ENCODE data around the gene HS3ST1.
"Not testable (repeated sequence)": the region's sequence is repeated elsewhere in the genome, so short reads cannot be mapped to it uniquely, and the experiment has no call there.

The HS3ST1 gene

DNA sequence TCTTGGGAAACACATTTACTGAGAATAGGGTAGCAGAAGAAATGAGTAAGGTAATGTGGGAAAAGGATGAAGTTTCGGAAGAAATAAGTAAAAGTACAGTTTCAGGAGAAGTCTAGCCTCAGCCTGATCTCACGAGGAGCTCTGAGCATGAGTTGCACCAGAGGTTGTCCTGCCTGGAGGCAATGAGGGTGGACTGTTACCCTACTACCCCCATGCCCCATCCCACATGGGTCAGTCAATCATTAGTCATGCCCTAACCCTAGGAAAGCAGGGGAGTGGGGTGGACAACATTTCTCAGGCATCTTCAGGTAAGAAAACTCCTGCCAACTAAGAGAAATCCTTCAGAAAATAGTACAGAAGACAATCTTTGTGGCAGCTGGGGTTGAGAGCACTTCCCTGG lies 35.1 kb downstream of the HS3ST1 start:
- Histone ChIP-seq H3K4me1 (ENCODE audit: control insufficient read depth, insufficient read depth, low read length) (peaks cover 9% of the 10 kb centered on the region), H3K9me3 (ENCODE audit: control insufficient read depth, low read length) (no peaks in the 10 kb centered on the region), H3K9ac (ENCODE audit: low read length) (no peak overlapping the region), H3K27me3 (ENCODE audit: control insufficient read depth, insufficient read depth, low read length) (no peaks in the 10 kb centered on the region), H3K36me3 (ENCODE audit: control insufficient read depth, insufficient read depth, low read length) (no peaks in the 10 kb centered on the region), H3K4me3 (ENCODE audit: low read length) (no peak overlapping the region)

DNA sequence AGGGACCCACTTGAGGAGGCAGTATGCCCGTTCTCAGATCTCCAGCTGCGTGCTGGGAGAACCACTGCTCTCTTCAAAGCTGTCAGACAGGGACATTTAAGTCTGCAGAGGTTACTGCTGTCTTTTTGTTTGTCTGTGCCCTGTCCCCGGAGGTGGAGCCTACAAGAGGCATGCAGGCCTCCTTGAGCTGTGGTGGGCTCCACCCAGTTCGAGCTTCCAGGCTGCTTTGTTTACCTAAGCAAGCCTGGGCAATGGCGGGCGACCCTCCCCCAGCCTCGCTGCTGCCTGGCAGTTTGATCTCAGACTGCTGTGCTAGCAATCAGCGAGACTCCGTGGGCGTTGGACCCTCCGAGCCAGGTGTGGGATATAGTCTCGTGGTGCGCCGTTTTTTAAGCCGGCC lies 44.6 kb downstream of the HS3ST1 start:
- not testable (repeated sequence) for H3K9me3 ChIP-seq (ENCODE audit: control insufficient read depth, low read length); H3K4me1 ChIP-seq (ENCODE audit: control insufficient read depth, insufficient read depth, low read length); H3K36me3 ChIP-seq (ENCODE audit: control insufficient read depth, insufficient read depth, low read length); H3K4me3 ChIP-seq (ENCODE audit: low read length); H3K9ac ChIP-seq (ENCODE audit: low read length); H3K27me3 ChIP-seq (ENCODE audit: control insufficient read depth, insufficient read depth, low read length)

DNA sequence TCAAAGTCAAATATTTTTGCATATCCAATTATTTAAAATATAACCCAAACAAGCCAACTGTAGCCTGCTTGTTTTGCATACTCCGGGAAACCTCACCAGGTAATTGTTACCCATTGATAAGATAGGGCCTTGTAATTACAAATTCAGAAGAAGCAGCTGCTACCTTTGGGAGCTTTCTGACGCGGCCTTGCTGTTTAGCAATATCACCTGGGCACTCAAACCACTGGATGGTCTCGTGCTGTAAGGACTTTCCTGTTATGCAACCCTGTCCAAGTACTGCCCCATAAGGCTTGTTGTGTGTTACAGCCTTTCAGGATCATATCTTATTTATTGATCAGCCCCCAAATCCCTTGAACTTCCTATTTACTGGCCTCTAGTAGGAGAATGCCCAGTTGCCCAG lies 52.1 kb downstream of the HS3ST1 start:
- no peaks in the 10 kb centered on the region for H3K36me3 ChIP-seq (ENCODE audit: control insufficient read depth, insufficient read depth, low read length)
- no peak overlapping the region for H3K4me3 ChIP-seq (ENCODE audit: low read length)
- no peaks in the 10 kb centered on the region for H3K9me3 ChIP-seq (ENCODE audit: control insufficient read depth, low read length)
- no peaks in the 10 kb centered on the region for H3K27me3 ChIP-seq (ENCODE audit: control insufficient read depth, insufficient read depth, low read length)
- no peaks in the 10 kb centered on the region for H3K4me1 ChIP-seq (ENCODE audit: control insufficient read depth, insufficient read depth, low read length)
- H3K9ac ChIP-seq (ENCODE audit: low read length), result no peak overlapping the region

DNA sequence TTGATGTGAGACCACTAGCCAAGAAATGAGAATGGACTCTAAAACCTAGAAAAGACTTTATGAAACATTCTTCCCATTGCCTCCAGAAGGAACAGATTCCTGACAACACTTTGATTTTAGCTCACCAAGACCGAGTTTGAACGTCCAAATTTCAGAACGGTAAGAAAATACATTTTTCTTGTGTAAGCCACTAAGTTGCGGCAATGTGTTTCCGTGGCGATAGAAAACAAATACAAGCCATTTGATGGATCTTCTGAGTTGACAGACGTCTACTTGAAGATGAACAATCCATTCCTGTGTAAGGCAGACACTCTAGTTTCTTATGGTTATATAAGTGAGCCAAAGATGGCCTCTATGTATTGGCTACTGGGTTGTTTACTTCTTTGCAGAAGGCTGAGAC lies 52.5 kb downstream of the HS3ST1 start:
- H3K4me3 ChIP-seq (ENCODE audit: low read length), result no peak overlapping the region
- no peak overlapping the region for H3K9ac ChIP-seq (ENCODE audit: low read length)
- no peaks in the 10 kb centered on the region for H3K9me3 ChIP-seq (ENCODE audit: control insufficient read depth, low read length)
- H3K27me3 ChIP-seq (ENCODE audit: control insufficient read depth, insufficient read depth, low read length), result no peaks in the 10 kb centered on the region
- no peaks in the 10 kb centered on the region for H3K36me3 ChIP-seq (ENCODE audit: control insufficient read depth, insufficient read depth, low read length)
- H3K4me1 ChIP-seq (ENCODE audit: control insufficient read depth, insufficient read depth, low read length), result no peaks in the 10 kb centered on the region

DNA sequence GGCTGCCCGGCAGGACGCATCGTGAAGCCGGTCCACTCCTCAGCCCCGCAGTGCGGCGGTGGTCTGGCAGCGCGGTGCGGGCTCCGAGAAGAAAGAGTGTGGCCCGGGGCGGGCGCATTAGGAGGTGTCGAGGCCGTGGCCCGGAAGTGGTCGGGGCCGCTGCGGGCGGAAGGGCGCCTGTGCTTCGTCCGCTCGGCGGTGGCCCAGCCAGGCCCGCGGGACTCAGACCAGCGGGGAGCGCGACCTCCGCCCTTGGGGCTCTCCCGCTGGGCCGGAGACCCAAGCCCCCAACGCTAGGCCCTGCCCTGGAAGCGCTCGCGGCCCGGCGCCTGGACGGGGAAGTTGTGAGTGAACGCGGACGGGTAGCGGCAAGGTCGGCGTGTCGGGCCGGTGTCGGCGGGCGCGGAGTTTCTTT lies 60.0 kb downstream of the HS3ST1 start:
- no peaks in the 10 kb centered on the region for H3K36me3 ChIP-seq (ENCODE audit: control insufficient read depth, insufficient read depth, low read length)
- peaks cover 2% of the 10 kb centered on the region for H3K27me3 ChIP-seq (ENCODE audit: control insufficient read depth, insufficient read depth, low read length)
- no peak overlapping the region for H3K4me3 ChIP-seq (ENCODE audit: low read length)
- H3K4me1 ChIP-seq (ENCODE audit: control insufficient read depth, insufficient read depth, low read length), result peaks cover 13% of the 10 kb centered on the region
- H3K9me3 ChIP-seq (ENCODE audit: control insufficient read depth, low read length), result no peaks in the 10 kb centered on the region
- no peak overlapping the region for H3K9ac ChIP-seq (ENCODE audit: low read length)

DNA sequence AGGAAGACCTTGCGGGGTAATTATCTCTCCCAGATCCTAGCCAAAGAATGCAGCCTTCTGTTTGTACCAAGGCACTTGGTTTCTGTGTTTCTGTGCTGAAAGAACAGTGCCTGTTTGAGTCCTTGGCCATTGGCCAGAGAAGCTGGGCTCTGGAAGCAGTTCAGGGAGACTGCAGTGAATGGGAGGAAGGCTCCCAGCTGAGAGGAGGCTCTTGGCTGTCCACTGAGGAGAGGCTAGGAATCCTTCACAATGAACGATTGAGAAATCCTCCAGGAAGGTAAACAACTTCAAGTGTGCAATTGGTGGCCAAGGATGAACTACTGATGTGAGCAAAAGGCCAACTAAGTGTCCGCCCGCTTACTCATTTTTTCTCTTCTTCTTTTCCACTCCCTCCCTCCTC lies 61.3 kb downstream of the HS3ST1 start:
- peaks cover 13% of the 10 kb centered on the region for H3K4me1 ChIP-seq (ENCODE audit: control insufficient read depth, insufficient read depth, low read length)
- H3K9me3 ChIP-seq (ENCODE audit: control insufficient read depth, low read length), result no peaks in the 10 kb centered on the region
- no peaks in the 10 kb centered on the region for H3K36me3 ChIP-seq (ENCODE audit: control insufficient read depth, insufficient read depth, low read length)
- H3K9ac ChIP-seq (ENCODE audit: low read length), result no peak overlapping the region
- peaks cover 2% of the 10 kb centered on the region for H3K27me3 ChIP-seq (ENCODE audit: control insufficient read depth, insufficient read depth, low read length)
- no peak overlapping the region for H3K4me3 ChIP-seq (ENCODE audit: low read length)

DNA sequence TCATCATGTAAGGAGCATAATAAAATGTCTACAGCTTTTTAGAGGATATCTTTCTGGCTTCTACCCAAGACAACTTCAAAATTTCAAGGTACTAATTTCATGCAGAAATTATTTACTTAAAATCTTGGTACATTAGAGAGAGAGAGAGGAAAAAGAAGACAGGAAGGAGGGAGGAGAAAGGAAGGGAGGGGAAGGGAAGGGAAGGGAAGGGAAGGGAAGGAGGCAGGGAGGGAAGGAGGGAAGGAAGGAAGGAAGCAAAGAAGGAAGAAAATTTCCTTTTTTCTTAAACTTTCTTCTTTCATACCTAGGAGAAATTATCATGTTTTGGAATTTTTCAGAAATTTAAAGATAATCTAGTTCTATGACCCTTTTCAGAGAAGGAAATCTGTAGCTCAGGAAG lies 61.8 kb downstream of the HS3ST1 start:
- Histone ChIP-seq H3K27me3 (ENCODE audit: control insufficient read depth, insufficient read depth, low read length) (peaks cover 2% of the 10 kb centered on the region), H3K9me3 (ENCODE audit: control insufficient read depth, low read length) (no peaks in the 10 kb centered on the region), H3K4me3 (ENCODE audit: low read length) (no peak overlapping the region), H3K9ac (ENCODE audit: low read length) (no peak overlapping the region), H3K4me1 (ENCODE audit: control insufficient read depth, insufficient read depth, low read length) (peaks cover 13% of the 10 kb centered on the region), H3K36me3 (ENCODE audit: control insufficient read depth, insufficient read depth, low read length) (no peaks in the 10 kb centered on the region)

DNA sequence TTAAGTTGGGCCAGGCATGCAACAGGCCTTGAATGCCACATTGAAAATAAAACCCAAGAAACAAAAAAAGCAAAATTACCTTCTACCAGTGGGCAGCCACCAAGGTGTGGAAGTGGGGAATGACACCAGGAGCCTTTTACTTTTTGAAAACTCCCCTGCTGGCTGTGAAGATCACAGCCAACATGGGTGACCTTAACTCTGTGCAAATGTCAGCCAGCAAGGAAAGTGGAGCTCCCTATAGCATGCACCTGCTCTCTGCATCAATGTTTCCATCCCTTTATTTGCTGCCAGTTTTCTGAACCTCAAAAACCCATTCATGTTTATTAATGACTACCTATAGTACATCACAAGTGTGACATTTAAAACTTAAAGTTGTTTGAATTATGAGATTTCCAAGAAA lies 63.7 kb downstream of the HS3ST1 start:
- H3K36me3 ChIP-seq (ENCODE audit: control insufficient read depth, insufficient read depth, low read length), result no peaks in the 10 kb centered on the region
- no peak overlapping the region for H3K4me3 ChIP-seq (ENCODE audit: low read length)
- peaks cover 13% of the 10 kb centered on the region for H3K4me1 ChIP-seq (ENCODE audit: control insufficient read depth, insufficient read depth, low read length)
- H3K9me3 ChIP-seq (ENCODE audit: control insufficient read depth, low read length), result no peaks in the 10 kb centered on the region
- H3K9ac ChIP-seq (ENCODE audit: low read length), result no peak overlapping the region
- peaks cover 2% of the 10 kb centered on the region for H3K27me3 ChIP-seq (ENCODE audit: control insufficient read depth, insufficient read depth, low read length)

DNA sequence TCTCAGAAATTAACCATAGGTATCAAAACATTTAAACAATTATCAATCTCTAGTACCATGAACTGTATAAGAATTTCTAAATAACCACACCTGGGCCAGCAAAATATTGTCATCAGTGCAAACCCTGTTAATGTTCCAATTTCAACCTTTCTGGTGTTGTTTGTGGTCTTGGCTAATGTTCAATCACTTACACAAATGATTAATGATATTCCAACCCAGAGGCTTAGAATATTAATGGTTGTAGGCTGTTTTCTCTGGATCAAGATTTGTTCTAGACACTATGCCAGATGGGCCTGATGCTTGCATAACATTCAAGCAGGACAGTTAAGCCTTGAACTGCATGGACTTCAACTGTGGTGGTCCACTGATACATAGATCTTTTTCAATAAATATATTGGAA lies 69.1 kb downstream of the HS3ST1 start:
- no peaks in the 10 kb centered on the region for H3K9me3 ChIP-seq (ENCODE audit: control insufficient read depth, low read length)
- no peaks in the 10 kb centered on the region for H3K36me3 ChIP-seq (ENCODE audit: control insufficient read depth, insufficient read depth, low read length)
- H3K4me1 ChIP-seq (ENCODE audit: control insufficient read depth, insufficient read depth, low read length), result no peaks in the 10 kb centered on the region
- no peak overlapping the region for H3K4me3 ChIP-seq (ENCODE audit: low read length)
- no peaks in the 10 kb centered on the region for H3K27me3 ChIP-seq (ENCODE audit: control insufficient read depth, insufficient read depth, low read length)
- H3K9ac ChIP-seq (ENCODE audit: low read length), result no peak overlapping the region

DNA sequence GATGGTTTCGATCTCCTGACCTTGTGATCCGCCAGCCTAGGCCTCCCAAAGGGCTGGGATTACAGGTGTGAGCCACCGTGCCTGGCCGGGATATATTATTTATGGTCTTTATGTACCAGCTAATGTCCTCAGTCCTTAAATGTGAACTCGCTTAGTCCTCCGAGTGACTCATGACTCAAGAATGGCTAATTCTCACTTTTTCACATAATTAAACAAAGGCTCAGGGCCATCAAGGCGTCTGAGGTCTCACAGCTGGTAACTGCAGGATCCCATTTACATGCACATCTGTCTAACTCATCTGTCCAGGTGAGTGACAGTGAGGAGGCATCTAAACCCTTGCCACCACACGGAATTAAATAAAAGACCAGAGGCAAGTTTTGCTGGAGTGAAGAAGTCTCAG lies 73.5 kb downstream of the HS3ST1 start:
- H3K36me3 ChIP-seq (ENCODE audit: control insufficient read depth, insufficient read depth, low read length), result no peaks in the 10 kb centered on the region
- no peaks in the 10 kb centered on the region for H3K4me1 ChIP-seq (ENCODE audit: control insufficient read depth, insufficient read depth, low read length)
- no peak overlapping the region for H3K9ac ChIP-seq (ENCODE audit: low read length)
- H3K4me3 ChIP-seq (ENCODE audit: low read length), result no peak overlapping the region
- H3K27me3 ChIP-seq (ENCODE audit: control insufficient read depth, insufficient read depth, low read length), result no peaks in the 10 kb centered on the region
- no peaks in the 10 kb centered on the region for H3K9me3 ChIP-seq (ENCODE audit: control insufficient read depth, low read length)

DNA sequence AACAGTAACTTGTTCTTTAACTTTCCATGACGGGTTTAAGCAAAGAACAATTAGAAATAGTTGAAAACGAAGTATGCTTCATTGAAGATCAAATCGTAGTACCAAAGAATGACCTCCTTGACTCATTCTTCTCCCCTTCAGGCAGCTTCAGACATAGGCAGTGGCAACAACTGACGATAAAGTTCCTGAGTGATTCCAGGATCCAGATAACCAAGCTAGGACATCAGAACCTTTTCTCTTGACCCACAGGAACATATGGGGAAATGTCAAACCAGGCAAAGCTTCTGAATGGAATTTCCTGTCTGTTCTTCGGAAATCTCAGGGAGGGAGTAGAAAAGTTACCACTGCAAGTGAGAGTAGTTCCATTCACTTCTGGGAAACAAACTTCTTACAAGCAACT lies 74.2 kb downstream of the HS3ST1 start:
- no peaks in the 10 kb centered on the region for H3K9me3 ChIP-seq (ENCODE audit: control insufficient read depth, low read length)
- no peaks in the 10 kb centered on the region for H3K36me3 ChIP-seq (ENCODE audit: control insufficient read depth, insufficient read depth, low read length)
- no peaks in the 10 kb centered on the region for H3K4me1 ChIP-seq (ENCODE audit: control insufficient read depth, insufficient read depth, low read length)
- H3K9ac ChIP-seq (ENCODE audit: low read length), result no peak overlapping the region
- H3K27me3 ChIP-seq (ENCODE audit: control insufficient read depth, insufficient read depth, low read length), result no peaks in the 10 kb centered on the region
- no peak overlapping the region for H3K4me3 ChIP-seq (ENCODE audit: low read length)

DNA sequence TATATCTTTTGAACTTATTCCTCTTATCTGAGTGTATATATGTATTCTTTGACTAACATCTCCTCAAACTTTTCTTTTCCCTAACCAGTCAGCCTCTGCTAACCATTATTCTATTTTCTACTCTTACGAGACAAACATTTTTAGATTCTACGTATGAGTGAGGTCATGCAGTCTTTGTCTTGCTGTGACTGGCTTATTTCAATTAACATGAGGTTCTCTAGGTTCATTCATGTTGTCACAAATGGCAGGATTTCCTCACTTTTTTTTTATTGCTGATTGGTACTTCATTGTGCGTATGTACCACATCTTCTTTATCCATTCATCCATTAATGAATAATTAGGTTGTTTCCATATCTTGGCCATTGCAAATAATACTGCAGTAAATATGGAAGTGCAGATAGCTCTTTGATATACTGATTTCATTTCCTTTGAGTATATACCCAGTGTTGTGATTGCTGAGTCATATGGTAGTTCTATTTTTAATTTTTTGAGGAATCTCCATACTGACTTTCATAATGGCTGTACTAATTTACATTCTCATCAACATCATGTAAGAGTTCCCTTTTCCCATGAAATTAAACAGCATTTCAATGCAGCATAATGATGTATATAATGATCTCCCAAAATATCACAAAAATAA lies 80.1 kb downstream of the HS3ST1 start:
- no peak overlapping the region for H3K9ac ChIP-seq (ENCODE audit: low read length)
- H3K9me3 ChIP-seq (ENCODE audit: control insufficient read depth, low read length), result no peaks in the 10 kb centered on the region
- no peaks in the 10 kb centered on the region for H3K27me3 ChIP-seq (ENCODE audit: control insufficient read depth, insufficient read depth, low read length)
- no peak overlapping the region for H3K4me3 ChIP-seq (ENCODE audit: low read length)
- H3K36me3 ChIP-seq (ENCODE audit: control insufficient read depth, insufficient read depth, low read length), result no peaks in the 10 kb centered on the region
- no peaks in the 10 kb centered on the region for H3K4me1 ChIP-seq (ENCODE audit: control insufficient read depth, insufficient read depth, low read length)

DNA sequence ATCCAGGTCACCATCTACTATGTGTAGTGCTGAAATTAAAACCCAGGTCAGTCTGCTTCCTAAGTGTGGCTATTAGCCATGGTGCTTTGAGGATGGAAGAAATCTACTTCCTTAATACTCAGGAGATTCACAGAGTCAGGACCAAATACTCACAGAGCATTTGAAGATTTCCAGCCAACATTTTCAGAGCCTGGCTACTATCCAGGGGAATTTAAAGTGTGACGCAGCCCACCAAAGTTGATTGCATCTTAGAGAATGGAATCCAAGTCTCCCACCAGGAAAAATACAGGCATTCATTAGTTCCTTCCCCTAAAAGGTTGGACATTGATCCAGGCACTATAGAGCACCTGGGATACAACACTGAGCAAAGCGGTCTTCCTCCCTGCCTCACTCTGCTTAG lies 83.8 kb downstream of the HS3ST1 start:
- Histone ChIP-seq H3K36me3 (ENCODE audit: control insufficient read depth, insufficient read depth, low read length) (no peaks in the 10 kb centered on the region), H3K27me3 (ENCODE audit: control insufficient read depth, insufficient read depth, low read length) (no peaks in the 10 kb centered on the region), H3K9ac (ENCODE audit: low read length) (no peak overlapping the region), H3K4me3 (ENCODE audit: low read length) (no peak overlapping the region), H3K4me1 (ENCODE audit: control insufficient read depth, insufficient read depth, low read length) (no peaks in the 10 kb centered on the region), H3K9me3 (ENCODE audit: control insufficient read depth, low read length) (no peaks in the 10 kb centered on the region)
